ENCODE results near the gene CLEC1A.

CLEC1A gene

DNA sequence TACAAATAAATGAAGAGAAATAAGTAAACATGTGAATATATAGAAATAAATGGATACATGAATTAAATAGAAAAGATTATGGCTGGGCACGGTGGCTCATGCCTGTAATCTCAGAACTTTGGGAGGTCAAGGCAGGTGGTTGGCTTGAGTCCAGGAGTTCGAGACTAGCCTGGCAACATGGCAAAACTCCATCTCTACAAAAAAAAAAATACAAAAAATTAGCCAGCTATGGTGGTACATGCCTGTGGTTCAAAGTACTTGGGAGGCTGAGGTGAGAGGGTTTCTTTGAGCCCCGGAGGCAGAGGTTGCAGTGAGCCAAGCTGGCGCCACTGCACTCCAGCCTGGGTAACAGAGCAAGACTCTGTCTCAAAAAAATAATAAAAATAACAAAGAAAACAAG lies 36.3 kb upstream of the CLEC1A start:
- no peaks in the 10 kb centered on the region for H3K9me3 ChIP-seq (ENCODE audit: severe bottlenecking)
- no peak overlapping the region for H3K4me3 ChIP-seq (ENCODE audit: low read depth, low read length)
- H3K27me3 ChIP-seq (ENCODE audit: insufficient read depth, low read depth, severe bottlenecking) = no peaks in the 10 kb centered on the region
- DNase-seq = no peak
- H3K27ac ChIP-seq = no peak overlapping the region
- TF ChIP-seq, protein P1, sequence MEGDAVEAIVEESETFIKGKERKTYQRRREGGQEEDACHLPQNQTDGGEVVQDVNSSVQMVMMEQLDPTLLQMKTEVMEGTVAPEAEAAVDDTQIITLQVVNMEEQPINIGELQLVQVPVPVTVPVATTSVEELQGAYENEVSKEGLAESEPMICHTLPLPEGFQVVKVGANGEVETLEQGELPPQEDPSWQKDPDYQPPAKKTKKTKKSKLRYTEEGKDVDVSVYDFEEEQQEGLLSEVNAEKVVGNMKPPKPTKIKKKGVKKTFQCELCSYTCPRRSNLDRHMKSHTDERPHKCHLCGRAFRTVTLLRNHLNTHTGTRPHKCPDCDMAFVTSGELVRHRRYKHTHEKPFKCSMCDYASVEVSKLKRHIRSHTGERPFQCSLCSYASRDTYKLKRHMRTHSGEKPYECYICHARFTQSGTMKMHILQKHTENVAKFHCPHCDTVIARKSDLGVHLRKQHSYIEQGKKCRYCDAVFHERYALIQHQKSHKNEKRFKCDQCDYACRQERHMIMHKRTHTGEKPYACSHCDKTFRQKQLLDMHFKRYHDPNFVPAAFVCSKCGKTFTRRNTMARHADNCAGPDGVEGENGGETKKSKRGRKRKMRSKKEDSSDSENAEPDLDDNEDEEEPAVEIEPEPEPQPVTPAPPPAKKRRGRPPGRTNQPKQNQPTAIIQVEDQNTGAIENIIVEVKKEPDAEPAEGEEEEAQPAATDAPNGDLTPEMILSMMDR (IDR thresholded peaks at IDR 0.05; ENCODE audit: low read depth, low read length) = no peak
- no peaks in the 10 kb centered on the region for H3K36me3 ChIP-seq

DNA sequence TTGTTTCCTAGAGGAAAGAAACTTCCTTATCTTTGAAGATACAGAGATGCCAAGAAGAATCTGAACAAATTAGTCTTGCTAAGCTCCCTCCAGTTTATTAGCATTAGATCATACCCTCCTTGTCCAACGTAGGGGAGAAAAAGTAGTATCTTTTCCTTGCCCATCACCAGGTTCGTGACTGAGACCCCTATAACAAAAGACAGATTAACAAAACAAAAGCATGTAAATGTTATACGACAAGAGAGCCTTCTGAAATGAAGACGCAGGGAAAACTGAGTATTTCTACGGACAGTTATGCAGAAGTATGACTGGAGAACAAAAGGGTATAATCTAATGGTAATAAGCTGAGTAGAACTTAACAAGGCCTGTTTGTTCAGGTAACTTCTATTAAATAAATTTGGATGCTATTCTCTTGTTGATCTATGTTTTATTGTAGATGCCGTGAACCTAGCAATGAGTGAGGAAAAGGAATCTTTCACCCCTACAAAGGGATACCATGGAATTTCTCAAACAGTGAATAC lies 34.1 kb upstream of the CLEC1A start:
- no peaks in the 10 kb centered on the region for H3K27me3 ChIP-seq (ENCODE audit: insufficient read depth, low read depth, severe bottlenecking)
- TF ChIP-seq, protein P1 (IDR thresholded peaks at IDR 0.05; ENCODE audit: low read depth, low read length) = no peak

DNA sequence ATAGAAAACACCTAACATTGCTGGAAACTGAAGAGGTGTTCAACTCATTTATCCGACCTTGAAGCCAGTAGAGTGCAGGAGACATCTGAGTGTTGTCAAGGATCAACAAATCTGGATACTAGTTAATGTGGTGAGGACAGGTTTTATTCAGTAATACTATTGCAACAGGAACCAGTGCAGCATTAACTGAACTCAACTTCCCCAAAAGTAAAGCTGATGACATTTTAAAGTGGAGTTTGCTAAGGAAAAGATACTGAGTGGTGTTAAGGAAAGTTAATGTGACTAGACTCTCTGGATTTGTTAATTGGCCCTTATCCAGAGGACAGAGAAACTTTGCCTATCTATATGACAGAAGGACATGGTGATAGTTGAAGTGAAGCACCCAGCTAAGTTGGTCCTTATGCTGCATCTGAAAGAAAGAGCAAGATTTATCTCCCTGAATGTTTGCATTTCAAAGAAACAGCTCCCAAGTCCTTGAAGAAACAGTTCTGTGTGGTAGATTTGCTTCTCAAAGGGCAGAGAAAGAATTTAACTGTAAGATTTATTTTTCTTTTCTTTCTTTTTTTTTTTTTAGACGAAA lies 32.4 kb upstream of the CLEC1A start:
- no peak for DNase-seq
- Histone ChIP-seq H3K27me3 (ENCODE audit: insufficient read depth, low read depth, severe bottlenecking) (no peaks in the 10 kb centered on the region), H3K36me3 (no peaks in the 10 kb centered on the region), H3K4me3 (ENCODE audit: low read depth, low read length) (no peak overlapping the region), H3K9me3 (ENCODE audit: severe bottlenecking) (no peaks in the 10 kb centered on the region), H3K27ac (no peak overlapping the region)
- TF ChIP-seq, protein P1 (IDR thresholded peaks at IDR 0.05; ENCODE audit: low read depth, low read length) = no peak

More for the DNA sequence above, 34.1 kb upstream of the CLEC1A start:
- Histone ChIP-seq H3K4me3 (ENCODE audit: low read depth, low read length) (no peak overlapping the region), H3K36me3 (no peaks in the 10 kb centered on the region), H3K27ac (no peak overlapping the region), H3K9me3 (ENCODE audit: severe bottlenecking) (no peaks in the 10 kb centered on the region)
- no peak for DNase-seq

DNA sequence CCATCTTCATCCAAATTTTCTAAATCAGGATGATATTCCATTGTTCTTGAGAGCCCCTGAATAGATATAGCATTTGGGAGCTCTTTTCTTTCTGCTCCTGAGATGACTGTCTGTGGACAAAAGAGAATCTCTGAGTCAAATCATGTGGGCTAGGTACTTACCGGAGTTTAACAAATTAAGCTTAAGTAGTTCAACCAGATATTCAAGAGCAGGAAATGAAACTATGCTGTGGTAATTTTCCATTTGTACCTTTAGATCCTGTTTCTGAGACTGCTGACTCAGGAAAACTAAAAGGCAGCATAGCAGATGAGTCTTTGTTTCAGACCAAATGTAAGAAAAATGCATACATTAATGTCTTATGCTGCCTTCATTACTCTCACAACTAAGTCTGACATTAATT lies 31.3 kb upstream of the CLEC1A start, which contains the start of gene CLEC7A:
CLEC7A (minus strand) TSS at position 158 of the 400 bp plus-strand sequence; CDS start at position 41, 117 bp downstream.
- no peak for DNase-seq
- H3K36me3 ChIP-seq = no peaks in the 10 kb centered on the region
- no peak within 1 kb of the TSS for H3K27ac ChIP-seq
- no peaks in the 10 kb centered on the region for H3K27me3 ChIP-seq (ENCODE audit: insufficient read depth, low read depth, severe bottlenecking)
- no peak within 1 kb of the TSS for H3K4me3 ChIP-seq (ENCODE audit: low read depth, low read length)
- H3K9me3 ChIP-seq (ENCODE audit: severe bottlenecking) = no peaks in the 10 kb centered on the region
- TF ChIP-seq, protein P1 (IDR thresholded peaks at IDR 0.05; ENCODE audit: low read depth, low read length) = no peak

DNA sequence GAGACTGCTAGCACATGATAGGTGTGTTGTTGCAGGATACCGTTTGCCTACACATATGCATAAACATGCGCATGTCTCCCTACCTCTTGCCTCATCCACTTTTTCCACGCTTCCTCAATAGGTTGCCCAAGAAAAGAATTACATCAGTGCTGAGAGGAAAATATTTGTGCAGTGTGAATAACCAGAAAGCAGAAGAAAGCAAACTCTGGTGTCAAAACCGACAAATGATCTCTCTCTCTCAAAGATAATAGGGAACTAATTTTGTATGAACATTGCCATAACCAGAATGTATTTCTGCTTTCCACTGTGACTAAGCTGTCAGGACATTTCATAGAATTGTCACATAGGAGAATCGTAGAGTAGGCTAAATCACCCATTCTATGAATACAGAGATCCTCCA lies 29.9 kb upstream of the CLEC1A start:
- no peaks in the 10 kb centered on the region for H3K27me3 ChIP-seq (ENCODE audit: insufficient read depth, low read depth, severe bottlenecking)
- no peak for DNase-seq
- H3K4me3 ChIP-seq (ENCODE audit: low read depth, low read length) = no peak overlapping the region
- TF ChIP-seq, protein P1 (IDR thresholded peaks at IDR 0.05; ENCODE audit: low read depth, low read length) = no peak
- no peaks in the 10 kb centered on the region for H3K9me3 ChIP-seq (ENCODE audit: severe bottlenecking)
- H3K27ac ChIP-seq = no peak overlapping the region
- H3K36me3 ChIP-seq = no peaks in the 10 kb centered on the region

DNA sequence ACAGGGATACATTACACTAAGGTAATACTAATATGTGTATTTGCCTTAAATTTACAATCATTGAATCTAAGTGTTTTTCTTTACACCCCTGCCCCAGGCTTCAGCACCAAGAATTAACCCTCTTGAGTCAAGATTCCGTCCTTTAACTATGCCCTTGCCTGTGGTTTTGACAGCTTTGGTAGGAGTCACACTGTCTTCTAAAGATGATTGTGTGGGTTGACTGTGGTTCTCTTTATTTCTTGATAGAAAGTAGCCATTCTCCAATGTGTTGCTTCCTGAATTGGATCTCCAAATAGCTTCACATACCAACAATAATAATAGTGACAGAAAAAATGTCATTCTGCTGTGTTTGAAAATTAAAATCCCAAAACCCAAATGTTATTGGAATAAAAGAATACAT lies 27.6 kb upstream of the CLEC1A start:
- Histone ChIP-seq H3K36me3 (no peaks in the 10 kb centered on the region), H3K9me3 (ENCODE audit: severe bottlenecking) (no peaks in the 10 kb centered on the region), H3K27me3 (ENCODE audit: insufficient read depth, low read depth, severe bottlenecking) (no peaks in the 10 kb centered on the region), H3K27ac (no peak overlapping the region), H3K4me3 (ENCODE audit: low read depth, low read length) (no peak overlapping the region)
- DNase-seq = no peak
- TF ChIP-seq, protein P1 (IDR thresholded peaks at IDR 0.05; ENCODE audit: low read depth, low read length) = no peak
